GM21360 (cell line): Measurements from ENCODE around the gene AMFR.

Source experiments
- ATAC-seq: cut with Tn5 transposase; IDR thresholded peaks from one replicate; pipeline ENCODE4 v1.9.1; 2021; ENCODE audit warnings: mild to moderate bottlenecking, moderate library complexity; ENCODE audit not compliant: unreplicated experiment

Gene AMFR

DNA sequence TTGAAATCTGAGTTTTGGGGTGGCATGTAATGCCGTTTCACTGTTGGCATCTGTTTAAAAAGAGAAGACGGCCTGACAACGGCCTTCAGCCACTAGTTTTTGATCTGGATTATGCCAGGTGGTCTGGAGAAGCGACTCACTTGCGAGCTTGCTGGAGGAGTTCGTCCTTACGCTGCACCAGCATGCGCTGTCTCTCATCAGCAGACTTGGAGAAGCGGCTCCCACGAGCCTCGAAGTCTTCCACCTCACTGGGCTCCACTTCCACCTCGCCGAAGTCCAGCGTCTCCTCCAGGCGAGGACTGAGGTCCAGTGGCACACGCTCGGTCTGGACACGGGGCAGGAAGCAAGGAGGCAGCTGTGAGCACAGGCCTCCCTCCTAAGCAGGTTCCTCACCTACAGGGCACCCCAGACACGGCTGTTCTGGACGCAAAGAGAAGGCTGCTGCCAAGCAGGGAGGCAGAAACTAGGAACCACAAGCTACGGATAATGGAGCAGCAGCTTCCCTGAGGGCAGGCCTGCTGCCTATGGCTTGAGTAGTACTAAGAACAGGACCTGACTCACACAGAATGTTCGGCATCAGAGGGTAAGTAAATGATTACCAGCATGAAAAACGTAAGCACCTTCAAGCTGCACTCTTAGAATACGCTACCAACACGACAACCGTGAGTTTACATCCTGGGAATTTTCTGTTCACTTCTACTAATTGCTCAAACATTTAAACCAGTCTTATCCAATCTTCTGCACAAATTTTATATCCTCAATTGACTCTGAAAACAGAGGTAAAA lies 61.4 kb downstream of the AMFR start:
- no peak for ATAC-seq

- no peak for ATAC-seq
Observed at GRCh38 chr16:56363181-56363716, 62.1 kb downstream of the AMFR start.

DNA sequence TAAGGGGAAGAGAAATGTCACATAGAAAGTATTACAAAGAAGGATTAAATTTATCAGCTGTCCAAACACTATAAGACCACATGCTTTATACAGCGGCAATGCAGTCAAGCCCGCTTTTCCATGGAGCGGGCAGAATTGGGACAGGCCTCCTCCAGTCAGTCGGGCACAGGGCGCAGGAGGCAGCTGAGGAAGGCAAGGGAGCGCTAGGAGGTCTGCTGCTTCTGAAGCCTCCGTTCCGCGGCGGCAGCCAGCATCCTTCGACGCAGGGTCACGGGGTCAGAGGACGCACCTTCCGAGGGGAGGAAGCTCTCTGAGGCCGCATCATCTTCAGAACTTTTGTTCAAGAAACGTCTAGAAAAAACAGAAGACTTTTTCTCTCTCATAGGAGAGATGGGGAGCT lies 62.6 kb downstream of the AMFR start:
- ATAC-seq = no peak

DNA sequence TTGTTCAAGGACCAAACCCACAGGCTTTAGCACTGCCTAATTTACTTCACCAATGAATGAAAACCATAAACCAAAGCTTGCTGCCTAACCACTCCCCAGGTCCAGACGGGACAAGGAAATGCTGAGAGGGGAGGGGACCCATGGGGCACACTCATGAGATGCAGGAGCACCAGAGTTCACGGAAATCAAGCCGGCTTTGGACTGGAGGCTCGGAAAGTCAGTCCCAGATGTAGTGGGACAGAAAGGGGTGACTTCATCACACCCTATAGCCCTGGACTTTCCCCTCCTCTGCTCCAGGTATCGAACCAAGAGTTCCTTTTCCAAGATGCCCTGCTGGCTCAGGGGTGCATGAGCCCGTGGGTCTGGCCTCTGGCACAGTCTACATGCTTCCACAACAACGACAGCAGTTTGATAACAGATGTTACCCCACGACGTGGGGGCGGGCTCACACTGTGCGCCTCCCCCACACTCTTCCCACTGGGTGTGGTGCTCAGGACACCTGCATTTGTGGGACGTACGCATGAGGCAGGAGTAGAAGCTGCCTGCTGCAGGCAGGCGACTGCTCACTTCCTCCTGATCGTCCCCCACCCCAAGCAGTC lies 63.2 kb downstream of the AMFR start:
- no peak for ATAC-seq

- no peak for ATAC-seq
Observed at GRCh38 chr16:56360117-56361008, 65.0 kb downstream of the AMFR start.

- ATAC-seq = no peak
Observed at GRCh38 chr16:56357765-56358322, 67.5 kb downstream of the AMFR start.

- no peak for ATAC-seq
Observed at GRCh38 chr16:56357241-56357764, 68.0 kb downstream of the AMFR start.

GRCh38 chr16:56356276-56357240 lies 68.8 kb downstream of the AMFR start:
- ATAC-seq = peak; percentile 85

DNA sequence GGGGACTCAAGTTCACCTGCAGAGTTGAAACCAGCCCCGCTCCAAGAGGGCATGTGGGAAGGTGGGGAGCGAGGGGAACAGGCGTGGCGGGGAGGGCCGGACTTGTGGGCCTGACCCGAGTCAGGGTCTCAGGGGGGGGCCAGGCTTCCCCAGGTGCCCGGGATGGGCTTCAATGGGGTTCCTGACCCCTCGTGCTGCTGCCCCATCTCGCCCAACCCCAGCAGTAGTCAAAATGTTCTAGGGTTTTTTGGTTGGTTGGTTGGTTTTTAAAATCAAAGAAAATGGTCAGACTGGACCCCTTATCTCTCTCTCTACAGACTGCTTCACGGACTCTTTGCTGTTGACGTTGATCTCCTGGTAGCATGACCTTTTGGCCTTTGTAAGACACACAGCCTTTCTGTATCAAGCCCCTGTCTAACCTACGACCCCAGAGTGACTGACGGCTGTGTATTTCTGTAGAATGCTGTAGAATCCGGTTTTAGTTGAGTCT lies 69.5 kb downstream of the AMFR start:
- no peak for ATAC-seq

DNA sequence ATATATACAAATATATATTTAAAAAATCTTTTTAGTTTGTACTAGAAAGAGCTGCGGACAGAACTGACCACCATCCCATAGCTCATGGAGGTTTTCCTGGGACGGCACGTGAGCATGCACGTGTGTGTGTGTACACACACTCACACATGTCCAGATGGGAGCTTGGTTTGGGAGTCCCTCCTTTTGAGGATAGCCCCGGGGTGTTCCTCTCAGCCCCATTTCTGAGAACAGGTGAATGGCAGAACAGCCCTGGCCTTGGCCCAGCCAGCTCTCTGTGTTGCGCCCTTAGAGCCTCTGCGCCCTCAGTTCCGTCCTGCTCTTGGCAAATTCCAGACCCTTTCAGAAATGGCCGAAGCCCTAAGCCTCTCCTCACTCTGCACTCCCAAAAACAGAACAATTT lies 70.1 kb downstream of the AMFR start:
- ATAC-seq = no peak

GRCh38 chr16:56354746-56355145 lies 70.6 kb downstream of the AMFR start:
- ATAC-seq = no peak

- no peak for ATAC-seq
Observed at GRCh38 chr16:56354016-56354415, 71.3 kb downstream of the AMFR start.

DNA sequence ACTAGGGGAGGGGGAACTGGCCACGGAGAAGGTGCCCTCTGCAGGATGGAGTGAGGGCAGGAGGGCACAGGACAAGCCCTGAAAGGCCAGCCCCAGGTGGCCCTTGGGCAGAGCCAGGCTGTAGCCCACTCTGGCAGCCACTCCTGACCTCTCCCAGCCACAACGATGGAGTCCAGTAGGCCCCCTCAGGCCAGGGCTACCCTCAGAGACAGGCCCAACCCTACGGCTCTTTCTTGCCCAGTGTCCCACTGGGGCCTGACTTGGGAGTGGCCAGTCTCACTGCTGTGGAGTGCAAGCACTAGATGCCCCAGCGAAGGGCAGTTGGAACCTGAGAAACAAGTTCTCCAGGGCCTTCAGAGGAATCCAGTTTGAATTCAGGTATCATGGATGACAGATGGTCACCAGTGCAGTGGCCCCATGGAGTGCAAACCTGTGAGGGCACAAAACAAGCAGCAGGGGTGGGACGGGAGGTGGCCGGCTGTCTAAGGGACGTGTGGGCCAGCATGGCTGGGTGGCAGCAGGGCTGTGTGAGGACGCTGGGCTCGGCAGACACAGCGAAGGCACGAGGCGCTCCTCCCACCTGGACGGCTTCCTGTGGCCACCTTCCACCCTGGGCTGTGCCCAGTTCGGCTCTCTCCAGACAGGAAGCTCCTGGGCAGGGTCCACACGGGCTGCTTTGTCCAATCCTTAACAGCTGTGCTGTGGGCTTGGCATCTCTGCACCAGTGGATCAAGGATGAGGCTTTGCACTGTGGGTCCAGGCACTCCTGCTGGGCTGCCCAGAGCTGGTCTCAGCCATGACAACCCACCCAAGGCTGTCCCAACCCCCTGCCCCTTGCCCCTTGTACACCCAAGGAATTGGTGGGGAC lies 72.1 kb downstream of the AMFR start:
- no peak for ATAC-seq

DNA sequence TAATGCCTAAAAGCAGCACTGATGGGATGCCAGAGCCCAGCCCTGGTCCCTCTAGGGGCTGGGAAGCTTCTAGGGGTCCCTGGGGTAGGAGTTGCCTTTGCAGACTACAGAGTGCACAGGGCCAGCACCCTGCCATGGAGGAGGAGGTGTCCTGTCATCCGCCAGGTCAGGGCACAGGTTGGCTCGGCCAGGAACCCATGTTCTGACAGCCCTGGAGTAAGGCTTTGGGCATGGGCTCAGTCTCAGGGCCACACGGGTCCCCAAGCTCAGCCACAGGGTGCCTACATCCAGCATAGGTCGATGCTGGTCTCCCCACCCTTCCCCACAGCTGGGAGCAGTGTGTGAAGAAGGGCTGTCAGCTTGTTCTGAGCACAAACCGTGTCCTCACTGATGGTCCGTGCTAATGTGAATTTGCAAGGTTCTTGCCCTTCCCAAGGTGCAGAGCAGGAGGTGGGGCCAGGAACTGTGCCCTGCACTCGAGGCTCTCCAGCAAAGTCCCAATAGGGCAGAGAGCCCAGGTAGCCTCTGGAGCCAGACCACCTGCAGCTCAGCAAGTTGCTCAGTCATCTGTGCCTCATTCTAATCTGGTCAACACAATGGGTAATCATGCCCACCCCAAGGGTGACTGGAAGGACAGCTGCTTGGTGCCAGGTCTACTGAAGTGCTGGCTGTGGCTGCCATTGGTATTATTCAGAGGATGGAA lies 72.8 kb downstream of the AMFR start:
- ATAC-seq = no peak

GRCh38 chr16:56351481-56351880 lies 73.9 kb downstream of the AMFR start:
- no peak for ATAC-seq

- no peak for ATAC-seq
Observed at GRCh38 chr16:56350491-56351405, 74.6 kb downstream of the AMFR start.

DNA sequence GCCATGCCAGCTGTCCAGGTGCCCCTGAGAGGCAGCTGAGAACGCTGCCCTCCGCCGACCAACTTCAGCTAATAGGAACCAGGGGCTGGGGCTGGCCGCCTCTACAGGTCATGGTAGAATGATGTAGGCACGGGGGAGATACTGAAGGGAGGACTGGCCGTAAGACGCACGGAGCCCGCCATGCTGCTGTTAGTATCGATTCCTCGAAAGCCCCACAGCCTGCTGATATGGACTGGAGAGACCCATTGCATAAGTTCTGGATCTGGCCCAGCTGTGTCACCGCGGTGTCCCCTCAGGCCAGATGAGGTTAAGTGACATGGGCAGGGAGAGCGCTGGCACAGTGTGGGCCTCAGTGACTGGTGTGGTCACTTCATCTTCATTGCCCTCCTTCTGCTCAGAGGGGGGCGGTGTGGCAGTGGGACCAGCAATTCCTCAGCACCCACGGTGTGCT lies 75.6 kb downstream of the AMFR start:
- ATAC-seq = no peak
